Activated CD8-positive, alpha-beta memory T cell treated with anti-CD3 and anti-CD28 coated beads for 24 hours (primary cell): ENCODE results near the gene TANGO2.

ENCODE experiments used
- DNase-seq: peaks from one replicate; pipeline ENCODE4 v3.0.0-alpha.2; 2020

TANGO2 gene

GRCh38 chr22:20020533-20021195, at the start of gene TANGO2:
TSS of gene TANGO2 (plus strand) at chr22:20021110. CDS start at chr22:20036799, 15,689 bp downstream.
- DNase-seq = peak; percentile 98

GRCh38 chr22:19971276-19972124, 49.4 kb upstream of the TANGO2 start:
- DNase-seq = no peak

GRCh38 chr22:19972251-19972650, 48.7 kb upstream of the TANGO2 start:
- DNase-seq = no peak

- no peak for DNase-seq
Observed at GRCh38 chr22:19972652-19973550, 48.0 kb upstream of the TANGO2 start.

- no peak for DNase-seq
Observed at GRCh38 chr22:19973551-19974267, 47.2 kb upstream of the TANGO2 start.

GRCh38 chr22:19974268-19974861, 46.5 kb upstream of the TANGO2 start:
- no peak for DNase-seq

- DNase-seq = no peak
Observed at GRCh38 chr22:19974935-19975706, 45.8 kb upstream of the TANGO2 start.

GRCh38 chr22:19975707-19976035, 45.2 kb upstream of the TANGO2 start:
- DNase-seq = no peak

- no peak for DNase-seq
Observed at GRCh38 chr22:19976671-19977070, 44.2 kb upstream of the TANGO2 start.

- DNase-seq = no peak
Observed at GRCh38 chr22:19977296-19978243, 43.3 kb upstream of the TANGO2 start.

GRCh38 chr22:19978748-19979147, 42.2 kb upstream of the TANGO2 start:
- no peak for DNase-seq

- DNase-seq = no peak
Observed at GRCh38 chr22:19979712-19980493, 41.0 kb upstream of the TANGO2 start.

GRCh38 chr22:19980766-19981165, 40.1 kb upstream of the TANGO2 start:
- no peak for DNase-seq

GRCh38 chr22:19981171-19981960, 39.5 kb upstream of the TANGO2 start:
- DNase-seq = no peak

GRCh38 chr22:19981961-19982920, 38.7 kb upstream of the TANGO2 start:
- no peak for DNase-seq

- no peak for DNase-seq
Observed at GRCh38 chr22:19982991-19983578, 37.8 kb upstream of the TANGO2 start.

GRCh38 chr22:19983741-19984140, 37.2 kb upstream of the TANGO2 start:
- no peak for DNase-seq
